ENCODE measurements around the gene CHST13.

DNA sequence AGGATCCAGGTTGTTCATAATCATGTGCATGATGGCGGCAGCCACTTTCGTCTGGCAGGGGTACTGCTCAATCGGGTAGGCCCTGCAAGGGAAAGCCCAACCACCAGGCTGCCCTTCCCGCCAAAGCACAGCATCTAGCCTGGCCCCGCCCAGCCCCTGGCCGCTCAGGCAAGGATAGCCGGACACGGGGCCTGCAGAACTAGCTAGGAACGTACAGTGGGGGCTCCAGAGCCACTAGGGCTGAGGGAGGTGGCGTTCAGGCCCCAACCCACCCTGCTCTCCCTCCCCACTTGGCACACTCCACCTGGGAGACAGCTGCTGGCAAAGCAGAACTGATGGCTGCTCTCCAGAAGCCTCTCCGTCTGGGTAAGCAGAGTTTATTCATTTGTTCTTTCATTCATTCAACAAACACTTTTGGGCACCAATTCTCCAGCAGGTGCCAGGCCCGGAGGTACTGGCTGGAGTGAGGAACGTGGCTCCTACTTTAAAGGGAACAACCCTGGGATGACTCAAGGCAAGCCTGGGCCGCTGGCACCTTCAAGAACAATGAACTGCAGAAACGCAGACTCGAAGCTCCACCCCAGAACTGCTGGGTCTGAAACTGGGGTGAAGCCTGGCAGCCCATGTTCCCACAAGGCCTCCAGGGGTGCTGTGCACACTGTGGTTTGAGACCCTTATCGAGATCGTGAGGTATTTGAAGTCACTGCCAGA is 14.2 kb upstream of the CHST13 start:
- TF ChIP-seq, protein P1, sequence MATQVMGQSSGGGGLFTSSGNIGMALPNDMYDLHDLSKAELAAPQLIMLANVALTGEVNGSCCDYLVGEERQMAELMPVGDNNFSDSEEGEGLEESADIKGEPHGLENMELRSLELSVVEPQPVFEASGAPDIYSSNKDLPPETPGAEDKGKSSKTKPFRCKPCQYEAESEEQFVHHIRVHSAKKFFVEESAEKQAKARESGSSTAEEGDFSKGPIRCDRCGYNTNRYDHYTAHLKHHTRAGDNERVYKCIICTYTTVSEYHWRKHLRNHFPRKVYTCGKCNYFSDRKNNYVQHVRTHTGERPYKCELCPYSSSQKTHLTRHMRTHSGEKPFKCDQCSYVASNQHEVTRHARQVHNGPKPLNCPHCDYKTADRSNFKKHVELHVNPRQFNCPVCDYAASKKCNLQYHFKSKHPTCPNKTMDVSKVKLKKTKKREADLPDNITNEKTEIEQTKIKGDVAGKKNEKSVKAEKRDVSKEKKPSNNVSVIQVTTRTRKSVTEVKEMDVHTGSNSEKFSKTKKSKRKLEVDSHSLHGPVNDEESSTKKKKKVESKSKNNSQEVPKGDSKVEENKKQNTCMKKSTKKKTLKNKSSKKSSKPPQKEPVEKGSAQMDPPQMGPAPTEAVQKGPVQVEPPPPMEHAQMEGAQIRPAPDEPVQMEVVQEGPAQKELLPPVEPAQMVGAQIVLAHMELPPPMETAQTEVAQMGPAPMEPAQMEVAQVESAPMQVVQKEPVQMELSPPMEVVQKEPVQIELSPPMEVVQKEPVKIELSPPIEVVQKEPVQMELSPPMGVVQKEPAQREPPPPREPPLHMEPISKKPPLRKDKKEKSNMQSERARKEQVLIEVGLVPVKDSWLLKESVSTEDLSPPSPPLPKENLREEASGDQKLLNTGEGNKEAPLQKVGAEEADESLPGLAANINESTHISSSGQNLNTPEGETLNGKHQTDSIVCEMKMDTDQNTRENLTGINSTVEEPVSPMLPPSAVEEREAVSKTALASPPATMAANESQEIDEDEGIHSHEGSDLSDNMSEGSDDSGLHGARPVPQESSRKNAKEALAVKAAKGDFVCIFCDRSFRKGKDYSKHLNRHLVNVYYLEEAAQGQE (IDR thresholded peaks at IDR 0.05; ENCODE audit: insufficient read depth in 1 of 2, low read depth in 2 of 2, low read length in 2 of 2) = no peak
- TF ChIP-seq POLR2AphosphoS5 (IDR thresholded peaks at IDR 0.05; ENCODE audit: low read depth, low read length) = no peak
